IMR-90 (cell line): ENCODE results near the gene SIGLEC11. TPM values are rescaled to one million over a fixed set of nuclear protein-coding genes. Genes with fewer than 3 reads are reported as not detected.

Experiments
- ATAC-seq: fragments of 200-7000 bp; cut with Tn5 transposase; 2 replicates; pipeline ENCODE4 v1.9.1; 2020; ENCODE audit warnings: low read depth, mild to moderate bottlenecking, moderate library complexity
- BruUV-seq: library from RNA; stranded (reverse); fragments of 400-500 nt; replicated peaks from 2 replicates; lab custom pipeline; 2021; lab: Mats Ljungman, UMichigan
- CTCF ChIA-PET: fragments of 300-600 bp; formaldehyde crosslinking; extraction: SDS; loops from one replicate; lab custom pipeline; 2021; ENCODE audit warnings: antibody characterized with exemption; lab: Yijun Ruan, JAX
- POLR2A ChIA-PET: fragments of 300-600 bp; sonication (Branson Sonifier 250); formaldehyde crosslinking; loops from one replicate; lab custom pipeline; 2022; ENCODE audit warnings: antibody characterized with exemption; ENCODE audit not compliant: unreplicated experiment; lab: Charles Lee
- DNase-seq: peaks from one replicate; pipeline ENCODE4 v3.0.0; 2013
- H2AFZ ChIP-seq: replicated peaks from 2 replicates; pipeline ENCODE3; 2013; ENCODE audit warnings: low read length, mild to moderate bottlenecking; ENCODE audit not compliant: poor library complexity
- H2AK5ac ChIP-seq: 2 replicates; pipeline ENCODE4 v1.6.1; 2013; ENCODE audit warnings: low read depth, low read length, inconsistent platforms
- H2AK9ac ChIP-seq: replicated peaks from 2 replicates; pipeline ENCODE3; 2013; ENCODE audit warnings: mild to moderate bottlenecking, low read depth, low read length, moderate library complexity; ENCODE audit not compliant: poor library complexity
- H2BK120ac ChIP-seq: 2 replicates; pipeline ENCODE4 v1.6.1; 2013; ENCODE audit warnings: low read depth, low read length, inconsistent platforms
- H2BK15ac ChIP-seq: 3 replicates; pipeline ENCODE4 v1.6.1; 2013; ENCODE audit warnings: low read depth, low read length, inconsistent platforms
- H2BK20ac ChIP-seq: 2 replicates; pipeline ENCODE4 v1.6.1; 2013; ENCODE audit warnings: low read depth, mild to moderate bottlenecking, inconsistent platforms, low read length, moderate library complexity
- H2BK5ac ChIP-seq: 2 replicates; pipeline ENCODE4 v1.6.1; 2013; ENCODE audit warnings: mild to moderate bottlenecking, low read depth, low read length, inconsistent platforms; ENCODE audit not compliant: poor library complexity, severe bottlenecking
- H3K14ac ChIP-seq: replicated peaks from 2 replicates; pipeline ENCODE4 v1.6.1; 2013; ENCODE audit warnings: low read depth, low read length, inconsistent platforms
- H3K18ac ChIP-seq: 2 replicates; pipeline ENCODE4 v1.6.1; 2013; ENCODE audit warnings: low read depth, low read length, control low read depth
- H3K23ac ChIP-seq: 2 replicates; pipeline ENCODE4 v1.6.1; 2013; ENCODE audit warnings: low read depth, low read length, inconsistent platforms
- H3K27ac ChIP-seq: 2 replicates; pipeline ENCODE4 v1.5.1; 2013; ENCODE audit warnings: mild to moderate bottlenecking, control low read depth, low read length; ENCODE audit not compliant: insufficient read depth
- H3K27me3 ChIP-seq: 2 replicates; pipeline ENCODE4 v1.6.1; 2013; ENCODE audit warnings: low read length; ENCODE audit not compliant: control insufficient read depth, insufficient read depth
- H3K36me3 ChIP-seq: 2 replicates; pipeline ENCODE4 v1.6.1; 2013; ENCODE audit warnings: low read length, mixed read lengths; ENCODE audit not compliant: control insufficient read depth, insufficient read depth
- H3K4ac ChIP-seq: 2 replicates; pipeline ENCODE4 v1.6.1; 2013; ENCODE audit warnings: low read depth, low read length, inconsistent platforms
- H3K4me1 ChIP-seq: 2 replicates; pipeline ENCODE4 v1.6.1; 2013; ENCODE audit warnings: low read length, mixed read lengths; ENCODE audit not compliant: control insufficient read depth, insufficient read depth
- H3K4me2 ChIP-seq: 2 replicates; pipeline ENCODE4 v1.6.1; 2013; ENCODE audit warnings: low read depth, mild to moderate bottlenecking, control low read depth, low read length, moderate library complexity
- H3K4me3 ChIP-seq: 2 replicates; pipeline ENCODE4 v1.5.1; 2013; ENCODE audit warnings: low read depth, mild to moderate bottlenecking, control low read depth, low read length, moderate library complexity; ENCODE audit not compliant: insufficient read depth
- H3K56ac ChIP-seq: 2 replicates; pipeline ENCODE4 v1.6.1; 2013; ENCODE audit warnings: low read length, inconsistent platforms; ENCODE audit not compliant: insufficient read depth; ENCODE audit errors: extremely low read depth
- H3K79me1 ChIP-seq, 2 experiments: 2 replicates each; pipeline ENCODE4 v1.6.1; 2013; ENCODE audit warnings: low read length in 2 of 2, inconsistent platforms in 1 of 2, low read depth in 1 of 2
- H3K9ac ChIP-seq: 2 replicates; pipeline ENCODE4 v1.6.1; 2013; ENCODE audit warnings: low read depth, low read length, control low read depth
- H3K9me1 ChIP-seq: 2 replicates; pipeline ENCODE4 v1.6.1; 2013; ENCODE audit warnings: low read length, inconsistent platforms; ENCODE audit not compliant: insufficient read depth
- H3K9me3 ChIP-seq: 2 replicates; pipeline ENCODE4 v1.6.1; 2013; ENCODE audit warnings: low read length; ENCODE audit not compliant: control insufficient read depth, insufficient read depth
- H4K20me1 ChIP-seq: 2 replicates; pipeline ENCODE4 v1.6.1; 2013; ENCODE audit warnings: low read length, inconsistent platforms; ENCODE audit not compliant: insufficient read depth
- H4K5ac ChIP-seq: 2 replicates; pipeline ENCODE4 v1.6.1; 2013; ENCODE audit warnings: mild to moderate bottlenecking, low read depth, low read length, control low read depth
- H4K8ac ChIP-seq, 2 experiments: 2 replicates each; pipeline ENCODE4 v1.6.1; 2013; ENCODE audit warnings: low read depth in 2 of 2, low read length in 2 of 2, control low read depth in 1 of 2, inconsistent platforms in 1 of 2
- H4K91ac ChIP-seq: 2 replicates; pipeline ENCODE4 v1.6.1; 2013; ENCODE audit warnings: low read depth, low read length, inconsistent platforms; ENCODE audit not compliant: insufficient read depth
- BHLHE40 ChIP-seq: fragments of 150-350 bp; IDR thresholded peaks from 2 replicates; pipeline ENCODE4 v1.6.1; 2016; ENCODE audit warnings: mild to moderate bottlenecking, low read depth, low read length
- CEBPB ChIP-seq: IDR thresholded peaks from 2 replicates; pipeline ENCODE4 v1.6.1; 2012; ENCODE audit warnings: low read depth, low read length, improper control_type of control experiment
- CHD1 ChIP-seq: IDR thresholded peaks from 2 replicates; pipeline ENCODE4 v1.6.1; 2012; ENCODE audit warnings: low read depth, low read length, improper control_type of control experiment
- ELK1 ChIP-seq: fragments of 150-350 bp; IDR thresholded peaks from 2 replicates; pipeline ENCODE4 v1.6.1; 2016; ENCODE audit warnings: low read depth, mild to moderate bottlenecking, low read length, moderate library complexity, borderline replicate concordance
- FOS ChIP-seq: fragments of 150-350 bp; IDR thresholded peaks from 2 replicates; pipeline ENCODE4 v1.6.1; 2016; ENCODE audit warnings: low read depth, low read length
- MAFK ChIP-seq: IDR thresholded peaks from 2 replicates; pipeline ENCODE4 v1.6.1; 2012; ENCODE audit warnings: low read depth, low read length, improper control_type of control experiment
- MXI1 ChIP-seq: IDR thresholded peaks from 2 replicates; pipeline ENCODE4 v1.6.1; 2012; ENCODE audit warnings: low read depth, mild to moderate bottlenecking, low read length, moderate library complexity, borderline replicate concordance
- NFE2L2 ChIP-seq: fragments of 150-350 bp; IDR thresholded peaks from 2 replicates; pipeline ENCODE4 v1.6.1; 2016; ENCODE audit warnings: low read depth, mild to moderate bottlenecking, low read length
- POLR2A ChIP-seq: IDR thresholded peaks from 2 replicates; pipeline ENCODE4 v1.6.1; 2012; ENCODE audit warnings: mild to moderate bottlenecking, low read depth, low read length
- RCOR1 ChIP-seq: IDR thresholded peaks from 2 replicates; pipeline ENCODE4 v1.6.1; 2012; ENCODE audit warnings: mild to moderate bottlenecking, low read length, improper control_type of control experiment; ENCODE audit not compliant: insufficient replicate concordance
- RFX5 ChIP-seq: IDR thresholded peaks from 2 replicates; pipeline ENCODE4 v1.8.0; 2012; ENCODE audit warnings: low read depth, mild to moderate bottlenecking, low read length, moderate library complexity
- WGBS, 2 experiments: methylation state at CpG; one replicate each; pipeline versions ENCODE4 v1.1.5 to v1.1.7; 2013; ENCODE audit warnings: missing lambda C conversion rate in 2 of 2; ENCODE audit not compliant: insufficient read length in 1 of 2; ENCODE audit errors: extremely low coverage in 2 of 2; 5-methylcytosine and 5-hydroxymethylcytosine counted together
- dilution Hi-C: fragments of 300-500 bp; cut with HindIII; formaldehyde crosslinking; loops from one replicate; pipeline ENCODE4 v1.14.3; 2018; ENCODE audit warnings: low sequenced_read_pairs; ENCODE audit not compliant: unreplicated experiment
- in situ Hi-C: fragments of 300-500 bp; cut with MboI; formaldehyde crosslinking; loops from 3 replicates; pipeline ENCODE4 v1.14.3; 2019; ENCODE audit warnings: low sequenced_read_pairs, inconsistent platforms, mixed read lengths
- intact Hi-C: fragments of 100-400 bp; cut with micrococcal nuclease; formaldehyde crosslinking; loops from 2 replicates; pipeline ENCODE4 v1.10.0; 2022
- polyA plus RNA-seq, 3 experiments: library from polyadenylated mRNA; depleted of rRNA; stranded (reverse); fragments of >200 nt; gene quantifications; 2 replicates each; pipeline ENCODE4 v1.2.3, GENCODE V29; 2012; ENCODE audit warnings: low replicate concordance in 1 of 3
- total RNA-seq: library from RNA; depleted of rRNA; stranded (reverse); fragments of >200 nt; gene quantifications from 2 replicates; pipeline ENCODE4 v1.2.3, GENCODE V29; 2012
- TF ChIP-seq, protein P1 (sequence below): fragments of 150-350 bp; IDR thresholded peaks from 2 replicates; pipeline ENCODE4 v1.6.1; 2017; ENCODE audit warnings: mild to moderate bottlenecking, antibody characterized with exemption, low read length, low read depth
- TF ChIP-seq, protein P2 (sequence below): conservative IDR thresholded peaks from 2 replicates; pipeline ENCODE4 v1.5.1; 2012; ENCODE audit warnings: mild to moderate bottlenecking, low read depth, low read length, improper control_type of control experiment

SIGLEC11 gene
- total and polyA plus RNA-seq, 2 of the 4 experiments (the other 2 are of a cell fraction) = not detected

DNA sequence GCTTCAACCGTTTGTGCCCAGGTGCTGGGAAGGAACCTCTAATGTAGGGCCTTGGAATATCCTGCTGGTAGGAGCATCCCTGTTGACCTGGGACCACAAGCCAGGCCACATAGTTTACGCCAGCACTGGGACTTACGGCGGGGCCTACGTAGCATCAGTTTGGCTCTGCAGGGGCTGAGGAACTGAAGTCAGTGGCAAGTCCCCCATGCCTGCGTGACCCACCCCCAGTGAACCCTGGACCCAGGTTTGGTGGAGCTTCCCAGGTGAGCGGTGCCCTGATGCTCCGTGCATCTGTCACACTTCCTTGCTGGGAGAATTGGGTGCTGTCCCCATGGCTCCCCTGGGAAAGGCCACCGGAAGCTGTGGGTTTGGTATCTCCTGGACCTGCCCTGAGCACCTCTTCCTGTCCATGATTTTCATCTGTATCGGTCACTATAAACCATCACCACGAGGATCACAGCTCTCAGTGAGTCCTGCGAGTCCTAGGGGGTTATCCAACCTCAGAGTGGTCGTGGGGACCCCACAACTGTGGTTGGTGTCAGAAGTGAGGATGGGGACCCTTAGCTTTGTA, 9.9 kb downstream of the SIGLEC11 start:
- no peaks in the 10 kb centered on the region for H3K9me1 ChIP-seq
- no peak overlapping the region for H2AK5ac ChIP-seq
- H3K18ac ChIP-seq = no peak overlapping the region
- no peak overlapping the region for H3K9ac ChIP-seq
- no peak overlapping the region for H3K4me3 ChIP-seq
- H4K20me1 ChIP-seq = no peaks in the 10 kb centered on the region
- H3K14ac ChIP-seq = no peak overlapping the region
- H2AFZ ChIP-seq = no peak overlapping the region
- H3K4me2 ChIP-seq = no peak overlapping the region
- H3K56ac ChIP-seq = no peak overlapping the region
- no peaks in the 10 kb centered on the region for H3K36me3 ChIP-seq
- 83% methylated on average over 6 of the region's 13 CpGs; no CpG with 5 or more reads in 1 of the 2 experiments for WGBS, 2 experiments
- peaks cover 9% of the 10 kb centered on the region for H3K27me3 ChIP-seq
- intact Hi-C loops (no loop called here), in situ Hi-C loops (no loop called here), dilution Hi-C loops (no loop called here)
- H2BK5ac ChIP-seq = no peak overlapping the region
- ChIA-PET POLR2A (no interaction called here), CTCF (no interaction called here)
- H3K27ac ChIP-seq = no peak overlapping the region
- H2BK120ac ChIP-seq = no peak overlapping the region
- H2AK9ac ChIP-seq = no peak overlapping the region
- no peak overlapping the region for H4K5ac ChIP-seq
- no peak overlapping the region for H4K8ac ChIP-seq
- no peak overlapping the region for H2BK20ac ChIP-seq
- no peaks in the 10 kb centered on the region for H3K4me1 ChIP-seq
- no TSS peak for BruUV-seq
- H2BK15ac ChIP-seq = no peak overlapping the region
- H3K9me3 ChIP-seq = no peaks in the 10 kb centered on the region
- ATAC-seq (no peak), DNase-seq (no peak)
- no peak overlapping the region for H3K4ac ChIP-seq
- H3K23ac ChIP-seq = no peak overlapping the region
- no peaks in the 10 kb centered on the region for H3K79me1 ChIP-seq
- no peak overlapping the region for H4K91ac ChIP-seq
- TF ChIP-seq ELK1 (no peak), BHLHE40 (no peak), RFX5 (no peak), POLR2A (no peak), CEBPB (no peak), MAFK (no peak), NFE2L2 (no peak), RCOR1 (no peak), FOS (no peak), MXI1 (no peak), CHD1 (no peak)
- TF ChIP-seq, protein P1, sequence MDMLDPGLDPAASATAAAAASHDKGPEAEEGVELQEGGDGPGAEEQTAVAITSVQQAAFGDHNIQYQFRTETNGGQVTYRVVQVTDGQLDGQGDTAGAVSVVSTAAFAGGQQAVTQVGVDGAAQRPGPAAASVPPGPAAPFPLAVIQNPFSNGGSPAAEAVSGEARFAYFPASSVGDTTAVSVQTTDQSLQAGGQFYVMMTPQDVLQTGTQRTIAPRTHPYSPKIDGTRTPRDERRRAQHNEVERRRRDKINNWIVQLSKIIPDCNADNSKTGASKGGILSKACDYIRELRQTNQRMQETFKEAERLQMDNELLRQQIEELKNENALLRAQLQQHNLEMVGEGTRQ = no peak
- TF ChIP-seq, protein P2, sequence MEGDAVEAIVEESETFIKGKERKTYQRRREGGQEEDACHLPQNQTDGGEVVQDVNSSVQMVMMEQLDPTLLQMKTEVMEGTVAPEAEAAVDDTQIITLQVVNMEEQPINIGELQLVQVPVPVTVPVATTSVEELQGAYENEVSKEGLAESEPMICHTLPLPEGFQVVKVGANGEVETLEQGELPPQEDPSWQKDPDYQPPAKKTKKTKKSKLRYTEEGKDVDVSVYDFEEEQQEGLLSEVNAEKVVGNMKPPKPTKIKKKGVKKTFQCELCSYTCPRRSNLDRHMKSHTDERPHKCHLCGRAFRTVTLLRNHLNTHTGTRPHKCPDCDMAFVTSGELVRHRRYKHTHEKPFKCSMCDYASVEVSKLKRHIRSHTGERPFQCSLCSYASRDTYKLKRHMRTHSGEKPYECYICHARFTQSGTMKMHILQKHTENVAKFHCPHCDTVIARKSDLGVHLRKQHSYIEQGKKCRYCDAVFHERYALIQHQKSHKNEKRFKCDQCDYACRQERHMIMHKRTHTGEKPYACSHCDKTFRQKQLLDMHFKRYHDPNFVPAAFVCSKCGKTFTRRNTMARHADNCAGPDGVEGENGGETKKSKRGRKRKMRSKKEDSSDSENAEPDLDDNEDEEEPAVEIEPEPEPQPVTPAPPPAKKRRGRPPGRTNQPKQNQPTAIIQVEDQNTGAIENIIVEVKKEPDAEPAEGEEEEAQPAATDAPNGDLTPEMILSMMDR = no peak
